Measurements from ENCODE around the gene FIBCD1.

Gene FIBCD1

GRCh38 chr9:130897105-130897751 lies 41.8 kb downstream of the FIBCD1 start:
- no peak for DNase-seq (ENCODE audit: extremely low read depth in 1 of 2, low read depth in 1 of 2)

GRCh38 chr9:130896233-130897014 lies 42.6 kb downstream of the FIBCD1 start, which contains the start of gene QRFP:
QRFP (minus strand) TSS chr9:130896812; CDS start chr9:130893838, 2,974 bp downstream.
- DNase-seq (ENCODE audit: extremely low read depth in 1 of 2, low read depth in 1 of 2) = no peak

- DNase-seq (ENCODE audit: extremely low read depth in 1 of 2, low read depth in 1 of 2) = no peak
Measured at GRCh38 chr9:130895481-130896232, 43.4 kb downstream of the FIBCD1 start.

DNA sequence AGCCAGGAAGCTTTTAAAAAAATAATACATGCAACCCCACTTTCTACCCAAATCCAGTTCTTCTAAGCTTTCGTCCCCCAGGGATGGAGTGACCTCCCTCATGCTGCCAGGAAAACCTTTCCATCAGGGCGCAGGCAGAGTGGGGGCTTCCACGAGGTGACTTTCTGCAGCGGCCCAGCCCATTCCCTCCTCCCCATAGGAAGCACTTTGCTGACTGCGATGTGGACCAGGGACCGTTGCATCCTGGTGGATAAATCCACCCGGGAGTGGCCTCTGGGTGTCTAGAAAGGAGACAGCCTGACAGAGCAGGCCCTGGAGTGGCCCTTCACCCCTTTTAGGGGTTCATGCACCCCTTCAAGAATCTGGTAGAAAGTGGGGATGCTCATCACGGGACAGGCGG lies 44.0 kb downstream of the FIBCD1 start:
- DNase-seq (ENCODE audit: extremely low read depth in 1 of 2, low read depth in 1 of 2) = no peak

GRCh38 chr9:130894546-130894945 lies 44.5 kb downstream of the FIBCD1 start:
- no peak for DNase-seq (ENCODE audit: extremely low read depth in 1 of 2, low read depth in 1 of 2)

DNA sequence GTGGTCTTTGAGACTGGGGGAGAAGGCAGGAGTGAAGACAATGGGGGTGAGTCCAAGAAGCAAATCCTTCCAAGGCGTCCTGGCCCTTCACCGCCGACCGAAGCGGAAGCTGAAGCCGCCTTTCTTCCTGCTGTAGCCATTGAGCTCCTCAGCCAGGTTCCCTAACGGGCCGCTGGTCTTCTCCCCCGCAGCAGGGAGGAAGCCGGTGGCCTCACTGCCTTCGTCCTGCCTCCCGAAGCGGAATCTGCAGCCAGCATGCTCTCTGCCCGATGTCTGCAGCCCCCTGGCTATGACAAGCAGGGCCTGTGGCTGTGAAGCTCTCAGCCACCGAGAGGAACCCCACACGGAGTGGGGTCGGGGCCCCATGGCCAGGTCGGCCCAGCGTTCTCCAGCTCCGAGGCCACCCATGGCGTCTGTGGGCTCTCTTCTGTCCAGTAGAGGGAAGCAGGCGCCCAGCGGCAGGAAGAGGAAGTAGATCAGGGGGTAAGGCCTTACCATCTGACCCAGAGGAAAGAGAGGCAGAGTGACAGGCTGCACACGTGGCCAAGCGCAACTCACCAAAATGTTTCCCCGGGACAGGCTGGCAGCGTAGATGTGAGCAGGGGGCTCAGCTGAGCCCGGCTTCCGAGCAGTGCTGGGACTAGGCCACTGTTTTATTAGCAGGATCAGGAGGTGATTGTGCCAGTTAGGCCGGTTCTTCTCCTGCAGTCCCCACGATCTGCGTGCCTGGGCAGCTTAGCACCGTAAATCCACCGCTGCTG lies 45.5 kb downstream of the FIBCD1 start:
- no peak for DNase-seq (ENCODE audit: extremely low read depth in 1 of 2, low read depth in 1 of 2)

DNA sequence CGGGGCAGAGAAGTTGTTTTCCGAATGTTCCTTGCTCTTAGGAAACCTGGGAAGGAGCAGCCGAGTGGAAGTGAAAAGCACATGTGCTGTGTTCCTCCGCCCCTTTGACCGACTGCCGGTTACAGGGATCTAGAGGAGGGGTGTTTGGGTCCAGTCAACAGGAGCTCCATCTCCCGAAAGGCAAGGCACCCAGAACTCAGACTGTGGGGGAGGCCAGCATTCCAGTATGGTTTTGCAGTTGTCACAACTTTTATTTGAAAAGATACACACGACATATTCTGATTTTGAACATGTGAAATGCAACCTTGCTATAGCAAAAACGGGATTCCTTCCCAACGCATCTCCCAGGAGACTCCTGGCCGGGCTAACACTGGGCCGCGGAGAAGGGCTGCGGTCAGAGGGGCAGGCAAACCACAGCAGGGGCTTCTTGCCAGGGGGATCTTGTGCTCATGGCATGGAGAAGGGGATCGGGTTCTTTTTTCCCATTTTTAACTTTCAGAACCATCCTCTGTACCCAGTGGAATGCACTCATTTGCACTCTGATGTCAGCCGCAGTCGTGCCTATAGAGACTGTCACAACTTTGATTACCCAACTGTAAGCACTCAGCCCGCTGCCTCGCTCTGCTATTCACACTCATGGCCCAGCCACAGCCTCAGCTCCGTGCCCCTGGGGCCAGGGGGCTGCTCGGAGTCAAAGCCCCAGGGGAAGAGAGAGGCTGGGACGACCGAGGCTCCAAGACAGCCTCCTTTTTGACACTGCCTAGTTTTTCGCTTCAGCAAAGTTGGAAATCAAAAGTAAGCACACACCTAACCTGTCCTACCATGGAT lies 46.4 kb downstream of the FIBCD1 start:
- no peak for DNase-seq (ENCODE audit: extremely low read depth in 1 of 2, low read depth in 1 of 2)

- DNase-seq (ENCODE audit: extremely low read depth in 1 of 2, low read depth in 1 of 2) = no peak
Measured at GRCh38 chr9:130891688-130892476, 47.2 kb downstream of the FIBCD1 start.

GRCh38 chr9:130890870-130891687 lies 48.0 kb downstream of the FIBCD1 start:
- DNase-seq (ENCODE audit: extremely low read depth in 1 of 2, low read depth in 1 of 2) = no peak

DNA sequence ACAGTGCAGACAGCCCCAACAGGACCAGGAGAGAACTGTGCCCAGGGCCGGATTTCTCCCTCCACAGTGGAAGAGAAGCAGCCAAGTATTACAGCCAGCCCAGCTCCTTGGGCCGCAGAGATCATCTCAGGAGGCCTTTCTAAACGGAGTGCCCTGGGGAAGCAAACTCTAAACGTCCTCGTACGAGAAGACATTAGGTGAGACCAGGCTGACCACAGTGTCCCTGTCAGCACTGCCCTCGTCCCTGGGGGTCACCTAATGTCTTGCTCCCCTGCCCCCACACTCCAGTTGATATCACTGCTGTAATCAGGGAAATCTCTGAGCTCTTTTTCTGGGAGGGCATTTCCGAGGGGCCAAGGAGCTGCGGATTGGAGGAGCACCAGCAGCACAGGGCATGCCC lies 48.9 kb downstream of the FIBCD1 start:
- DNase-seq (ENCODE audit: extremely low read depth in 1 of 2, low read depth in 1 of 2) = no peak

- no peak for DNase-seq (ENCODE audit: extremely low read depth in 1 of 2, low read depth in 1 of 2)
Measured at GRCh38 chr9:130888146-130888885, 50.7 kb downstream of the FIBCD1 start.

DNA sequence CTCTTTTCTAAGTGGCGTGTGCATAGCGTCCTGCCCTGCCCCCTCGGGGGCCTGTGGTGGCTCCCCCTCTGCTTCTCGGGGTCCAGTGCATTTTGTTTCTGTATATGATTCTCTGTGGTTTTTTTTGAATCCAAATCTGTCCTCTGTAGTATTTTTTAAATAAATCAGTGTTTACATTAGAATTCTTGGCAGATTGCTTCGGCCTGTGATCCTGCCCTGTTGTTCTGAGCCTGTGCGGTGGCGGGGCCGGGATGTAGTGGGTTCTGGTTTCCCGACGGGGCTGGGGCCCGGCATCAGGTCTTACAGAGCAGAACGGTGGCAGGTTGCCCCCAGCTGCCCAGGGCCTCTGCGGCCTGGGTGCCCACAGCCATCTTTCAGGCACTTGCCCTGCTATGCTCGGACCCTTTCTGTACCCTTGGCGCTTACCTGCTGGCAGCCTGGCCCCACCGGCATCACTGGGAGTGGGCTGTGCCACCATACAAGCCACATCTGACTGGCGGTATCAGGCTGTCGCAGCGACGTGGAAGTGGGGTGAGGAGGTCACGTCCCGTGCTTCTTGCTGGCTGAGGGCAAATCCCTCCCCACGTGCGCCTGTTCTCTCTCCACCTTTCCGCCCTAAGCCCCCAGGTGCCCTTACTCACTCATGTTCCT lies 51.4 kb downstream of the FIBCD1 start:
- DNase-seq (ENCODE audit: extremely low read depth in 1 of 2, low read depth in 1 of 2) = no peak

DNA sequence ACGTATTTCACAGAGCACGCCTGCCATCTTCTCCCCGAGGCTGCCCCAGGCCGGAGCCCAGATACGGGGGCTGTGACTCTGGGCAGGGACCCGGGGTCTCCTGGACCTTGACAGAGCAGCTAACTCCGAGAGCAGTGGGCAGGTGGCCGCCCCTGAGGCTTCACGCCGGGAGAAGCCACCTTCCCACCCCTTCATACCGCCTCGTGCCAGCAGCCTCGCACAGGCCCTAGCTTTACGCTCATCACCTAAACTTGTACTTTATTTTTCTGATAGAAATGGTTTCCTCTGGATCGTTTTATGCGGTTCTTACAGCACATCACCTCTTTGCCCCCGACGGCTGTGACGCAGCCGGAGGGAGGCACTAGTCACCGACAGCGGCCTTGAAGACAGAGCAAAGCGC lies 52.1 kb downstream of the FIBCD1 start:
- DNase-seq (ENCODE audit: extremely low read depth in 1 of 2, low read depth in 1 of 2) = no peak

DNA sequence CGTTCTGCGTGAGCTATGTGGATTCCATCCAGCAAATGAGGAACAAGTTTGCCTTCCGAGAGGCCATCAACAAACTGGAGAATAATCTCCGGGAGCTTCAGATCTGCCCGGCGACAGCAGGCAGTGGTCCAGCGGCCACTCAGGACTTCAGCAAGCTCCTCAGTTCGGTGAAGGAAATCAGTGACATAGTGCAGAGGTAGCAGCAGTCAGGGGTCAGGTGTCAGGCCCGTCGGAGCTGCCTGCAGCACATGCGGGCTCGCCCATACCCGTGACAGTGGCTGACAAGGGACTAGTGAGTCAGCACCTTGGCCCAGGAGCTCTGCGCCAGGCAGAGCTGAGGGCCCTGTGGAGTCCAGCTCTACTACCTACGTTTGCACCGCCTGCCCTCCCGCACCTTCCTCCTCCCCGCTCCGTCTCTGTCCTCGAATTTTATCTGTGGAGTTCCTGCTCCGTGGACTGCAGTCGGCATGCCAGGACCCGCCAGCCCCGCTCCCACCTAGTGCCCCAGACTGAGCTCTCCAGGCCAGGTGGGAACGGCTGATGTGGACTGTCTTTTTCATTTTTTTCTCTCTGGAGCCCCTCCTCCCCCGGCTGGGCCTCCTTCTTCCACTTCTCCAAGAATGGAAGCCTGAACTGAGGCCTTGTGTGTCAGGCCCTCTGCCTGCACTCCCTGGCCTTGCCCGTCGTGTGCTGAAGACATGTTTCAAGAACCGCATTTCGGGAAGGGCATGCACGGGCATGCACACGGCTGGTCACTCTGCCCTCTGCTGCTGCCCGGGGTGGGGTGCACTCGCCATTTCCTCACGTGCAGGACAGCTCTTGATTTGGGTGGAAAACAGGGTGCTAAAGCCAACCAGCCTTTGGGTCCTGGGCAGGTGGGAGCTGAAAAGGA lies 53.3 kb downstream of the FIBCD1 start:
- no peak for DNase-seq (ENCODE audit: extremely low read depth in 1 of 2, low read depth in 1 of 2)

DNA sequence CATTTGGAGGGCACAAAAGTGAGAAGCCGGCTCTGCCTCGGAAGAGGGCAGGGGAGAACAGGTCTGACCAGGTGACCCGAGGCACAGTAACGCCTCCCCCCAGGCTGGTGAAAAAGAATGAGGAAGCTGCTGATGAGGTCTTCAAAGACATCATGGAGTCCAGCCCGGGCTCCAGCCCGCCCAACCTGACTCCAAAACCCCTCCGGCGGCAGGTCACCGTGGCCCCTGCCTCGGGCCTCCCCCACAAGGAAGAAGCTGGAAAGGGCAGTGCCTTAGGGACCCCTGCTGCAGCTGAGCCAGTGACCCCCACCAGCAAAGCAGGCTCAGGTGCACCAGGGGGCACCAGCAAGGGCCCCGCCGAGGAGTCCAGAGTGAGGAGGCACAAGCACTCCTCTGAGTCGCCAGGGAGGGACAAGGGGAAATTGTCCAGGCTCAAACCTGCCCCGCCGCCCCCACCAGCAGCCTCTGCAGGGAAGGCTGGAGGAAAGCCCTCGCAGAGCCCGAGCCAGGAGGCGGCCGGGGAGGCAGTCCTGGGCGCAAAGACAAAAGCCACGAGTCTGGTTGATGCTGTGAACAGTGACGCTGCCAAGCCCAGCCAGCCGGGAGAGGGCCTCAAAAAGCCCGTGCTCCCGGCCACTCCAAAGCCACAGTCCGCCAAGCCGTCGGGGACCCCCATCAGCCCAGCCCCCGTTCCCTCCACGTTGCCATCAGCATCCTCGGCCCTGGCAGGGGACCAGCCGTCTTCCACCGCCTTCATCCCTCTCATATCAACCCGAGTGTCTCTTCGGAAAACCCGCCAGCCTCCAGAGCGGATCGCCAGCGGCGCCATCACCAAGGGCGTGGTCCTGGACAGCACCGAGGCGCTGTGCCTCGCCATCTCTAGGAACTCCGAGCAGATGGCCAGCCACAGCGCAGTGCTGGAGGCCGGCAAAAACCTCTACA lies 54.2 kb downstream of the FIBCD1 start:
- no peak for DNase-seq (ENCODE audit: extremely low read depth in 1 of 2, low read depth in 1 of 2)

All from activated CD8-positive, alpha-beta memory T cell treated with anti-CD3 and anti-CD28 coated beads for 1 hour (primary cell).